HepG2 (cell line): ENCODE results near the gene ADGRL2. TPM values are rescaled to one million over a fixed set of nuclear protein-coding genes. Genes with fewer than 3 reads are reported as not detected.

Experiments used
- ATAC-seq: fragments of 200-7000 bp; cut with Tn5 transposase; 3 replicates; pipeline ENCODE4 v1.9.1; 2020; ENCODE audit warnings: mild to moderate bottlenecking, moderate library complexity
- BruUV-seq: library from RNA; stranded (reverse); fragments of 400-500 nt; replicated peaks from 2 replicates; lab custom pipeline; 2021; lab: Mats Ljungman, UMichigan
- CTCF ChIA-PET: fragments of 300-600 bp; formaldehyde crosslinking; extraction: SDS; loops from one replicate; lab custom pipeline; 2021; ENCODE audit warnings: low total read pairs, inconsistent platforms, low intra/inter-chr PET ratio; lab: Yijun Ruan, JAX
- POLR2A ChIA-PET: fragments of 350-600 bp; sonication (Branson Sonifier 250); formaldehyde crosslinking; loops from one replicate; lab custom pipeline; 2020; ENCODE audit warnings: antibody characterized with exemption, inconsistent platforms; lab: Yijun Ruan, JAX
- DNase-seq: peaks from one replicate; pipeline ENCODE4 v3.0.0-alpha.2; 2015; ENCODE audit warnings: low spot score
- FAIRE-seq: peaks from 3 replicates; lab custom pipeline; 2011; peaks lifted over from hg19 to GRCh38; lab: Jason Lieb, UNC
- H2AFZ ChIP-seq: one replicate; pipeline ENCODE4 v1.6.1; 2011; ENCODE audit warnings: low read length, inconsistent platforms
- H3K27ac ChIP-seq: fragments of 300-600 bp; 3 replicates; pipeline ENCODE4 v1.8.0; 2011; ENCODE audit warnings: mixed run types, mild to moderate bottlenecking, mixed read lengths, low read length, inconsistent platforms; ENCODE audit not compliant: insufficient read depth; ENCODE audit errors: extremely low read length
- H3K27me3 ChIP-seq, 2 experiments: fragments of 200-600 bp in 1 of 2; 2 replicates in 1 of 2; 3 replicates in 1 of 2; pipeline versions ENCODE4 v1.6.0 to v1.8.0; 2011; ENCODE audit warnings: low read length in 2 of 2, mild to moderate bottlenecking in 2 of 2, moderate library complexity in 2 of 2, inconsistent platforms in 1 of 2; ENCODE audit not compliant: insufficient read depth in 2 of 2, control insufficient read depth in 1 of 2
- H3K36me3 ChIP-seq, 2 experiments: fragments of 200-600 bp in 1 of 2; replicated peaks in 1 of 2; 2 replicates in 1 of 2; 3 replicates in 1 of 2; pipeline versions ENCODE4 v1.5.1 to v1.8.0; 2011; ENCODE audit warnings: low read length in 2 of 2, inconsistent platforms in 1 of 2; ENCODE audit not compliant: insufficient read depth in 2 of 2, control insufficient read depth in 1 of 2
- H3K4me1 ChIP-seq: 2 replicates; pipeline ENCODE4 v1.5.1; 2012; ENCODE audit warnings: low read length, inconsistent platforms; ENCODE audit not compliant: insufficient read depth
- H3K4me2 ChIP-seq: 2 replicates; pipeline ENCODE4 v1.6.0; 2011; ENCODE audit warnings: low read depth, low read length, inconsistent platforms
- H3K4me3 ChIP-seq, 3 experiments: fragments of 200-600 bp in 1 of 3; sonication (generic), shearing (Covaris generic) in 1 of 3; replicated peaks in 1 of 3; 2 replicates each; pipeline ENCODE4 v1.5.1; 2011 to 2016; ENCODE audit warnings: low read length in 3 of 3, inconsistent platforms in 2 of 3, low read depth in 2 of 3, mild to moderate bottlenecking in 2 of 3, control low read depth in 1 of 3, mixed read lengths in 1 of 3; ENCODE audit not compliant: insufficient read depth in 1 of 3
- H3K79me2 ChIP-seq: one replicate; pipeline ENCODE4 v1.6.1; 2011; ENCODE audit warnings: low read length, inconsistent platforms; ENCODE audit not compliant: insufficient read depth
- H3K9ac ChIP-seq: 2 replicates; pipeline ENCODE4 v1.6.0; 2011; ENCODE audit warnings: mild to moderate bottlenecking, low read depth, low read length, inconsistent platforms; ENCODE audit not compliant: insufficient read depth
- H3K9me3 ChIP-seq: 2 replicates; pipeline ENCODE4 v1.5.1; 2012; ENCODE audit warnings: mild to moderate bottlenecking, low read length
- H4K20me1 ChIP-seq: 2 replicates; pipeline ENCODE4 v1.6.0; 2011; ENCODE audit warnings: inconsistent platforms, mild to moderate bottlenecking, low read length, moderate library complexity; ENCODE audit not compliant: insufficient read depth
- GLI4 ChIP-seq: sonication (generic); formaldehyde crosslinking; IDR thresholded peaks from 2 replicates; pipeline ENCODE4 v1.5.1; 2020; ENCODE audit warnings: missing genetic modification reagents, mild to moderate bottlenecking, moderate library complexity, borderline replicate concordance
- ZFP1 ChIP-seq: IDR thresholded peaks from 2 replicates; pipeline ENCODE4 v1.6.1; 2016
- ZFP36L1 ChIP-seq: sonication (generic); formaldehyde crosslinking; IDR thresholded peaks from 2 replicates; pipeline ENCODE4 v1.8.0; 2022; ENCODE audit warnings: mild to moderate bottlenecking, missing genetic modification reagents, moderate library complexity
- ZNF251 ChIP-seq: sonication (generic); formaldehyde crosslinking; IDR thresholded peaks from 2 replicates; pipeline ENCODE4 v1.9.0; 2021; ENCODE audit warnings: mild to moderate bottlenecking, missing genetic modification reagents
- ZNF331 ChIP-seq: sonication (generic); formaldehyde crosslinking; IDR thresholded peaks from 2 replicates; pipeline ENCODE4 v1.4.0; 2020; ENCODE audit warnings: missing genetic modification reagents
- ZNF7 ChIP-seq: IDR thresholded peaks from 2 replicates; pipeline ENCODE4 v1.6.1; 2016; ENCODE audit warnings: missing biosample characterization, missing genetic modification reagents
- ZNF724P ChIP-seq: sonication (generic); formaldehyde crosslinking; IDR thresholded peaks from 2 replicates; pipeline ENCODE4 v1.8.0; 2022; ENCODE audit warnings: missing genetic modification reagents, borderline replicate concordance
- ZNF773 ChIP-seq: sonication (generic); formaldehyde crosslinking; IDR thresholded peaks from 2 replicates; pipeline ENCODE4 v1.4.0; 2020; ENCODE audit warnings: missing genetic modification reagents, borderline replicate concordance
- ZNF777 ChIP-seq: sonication (generic); formaldehyde crosslinking; IDR thresholded peaks from 2 replicates; pipeline ENCODE4 v1.4.0; 2020; ENCODE audit warnings: missing genetic modification reagents
- WGBS: methylation state at CpG from one replicate; pipeline ENCODE4 v1.1.6; 2017; ENCODE audit warnings: low lambda C conversion rate; 5-methylcytosine and 5-hydroxymethylcytosine counted together
- in situ Hi-C: cut with HindIII; loops from 2 replicates; pipeline ENCODE4 v1.10.0; 2017; ENCODE audit warnings: low pct_unique_long_range_greater_than_20kb; ENCODE audit not compliant: extremely low pct_ligation_motif_present
- intact Hi-C: fragments of 100-400 bp; cut with micrococcal nuclease; formaldehyde crosslinking; loops from one replicate; pipeline ENCODE4 v1.10.0; 2022; ENCODE audit not compliant: unreplicated experiment
- polyA plus RNA-seq, 8 experiments: library from polyadenylated mRNA; depleted of rRNA in 3 of 8; stranded (reverse) in 7 of 8; unstranded in 1 of 8; fragments of >200 nt; fragmentation: Illumina TruSeq in 4 of 8; extraction: Trizol in 4 of 8; gene quantifications; 2 replicates each; pipeline versions ENCODE4 v1.2.1 to v1.2.3, GENCODE V29; 2011 to 2016; ENCODE audit warnings: low read depth in 4 of 8, missing spikeins in 1 of 8, mixed read lengths in 1 of 8; ENCODE audit not compliant: insufficient read depth in 1 of 8
- total RNA-seq, 5 experiments: library from RNA; depleted of rRNA; stranded (reverse); fragments of >200 nt; fragmentation: Illumina TruSeq; extraction: Trizol; gene quantifications; 2 replicates each; pipeline ENCODE4 v1.2.3, GENCODE V29; 2016; ENCODE audit warnings: low read depth in 1 of 5
- TF ChIP-seq, protein P1 (sequence below): sonication (generic); formaldehyde crosslinking; IDR thresholded peaks from 2 replicates; pipeline ENCODE4 v1.5.0; 2020; ENCODE audit warnings: mild to moderate bottlenecking, missing genetic modification reagents, borderline replicate concordance
- TF ChIP-seq, protein P2 (sequence below): IDR thresholded peaks from 2 replicates; pipeline ENCODE4 v1.6.1; 2016; ENCODE audit warnings: missing biosample characterization, missing genetic modification reagents, low read depth
- TF ChIP-seq, protein P3 (sequence below): sonication (generic); formaldehyde crosslinking; IDR thresholded peaks from 2 replicates; pipeline ENCODE4 v1.8.1; 2023; ENCODE audit warnings: mild to moderate bottlenecking, missing genetic modification reagents, borderline replicate concordance

Gene ADGRL2
- total and polyA plus RNA-seq, 2 of the 13 experiments (the other 11 are each of a cell fraction or from before 2014, with no cell fraction given): 15.3 to 31.6 TPM

DNA sequence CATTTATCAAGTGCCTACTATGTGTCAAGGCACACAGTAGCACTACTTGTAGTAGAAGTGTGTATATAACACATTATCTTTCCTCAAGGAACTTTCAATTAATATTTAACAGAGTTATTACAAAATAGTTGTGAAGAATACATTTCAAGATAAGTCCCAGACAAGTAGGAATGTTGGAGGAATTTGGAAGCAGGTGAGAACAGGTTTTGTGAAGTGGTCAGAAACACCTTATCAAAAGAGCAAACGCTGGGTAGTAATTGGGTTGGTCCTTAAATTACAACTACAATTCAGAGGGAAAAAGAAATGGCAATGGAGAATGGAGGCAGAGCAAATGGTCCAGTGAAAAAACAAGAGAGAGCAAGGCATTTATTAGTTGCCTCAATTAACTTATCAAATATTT, 218.8 kb downstream of the ADGRL2 start:
- Histone ChIP-seq H4K20me1 (no peaks in the 10 kb centered on the region), H3K4me2 (no peak overlapping the region), H2AFZ (no peak overlapping the region), H3K4me1 (no peaks in the 10 kb centered on the region), H3K79me2 (no peaks in the 10 kb centered on the region), H3K4me3 (no peak overlapping the region), H3K9ac (no peak overlapping the region), H3K27me3 (no peaks in the 10 kb centered on the region), H3K36me3 (no peaks in the 10 kb centered on the region), H3K9me3 (peaks cover 63% of the 10 kb centered on the region), H3K27ac (no peak overlapping the region)
- in situ Hi-C loops (no loop called here), intact Hi-C loops (no loop called here)
- FAIRE-seq: no peak
- CTCF ChIA-PET: no interaction called here
- 0% methylated on average over 1 of the region's 1 CpG for WGBS
- no peak for ATAC-seq
- no peak for DNase-seq
- POLR2A ChIA-PET: no interaction called here
- no TSS peak for BruUV-seq
- TF ChIP-seq, protein P1, sequence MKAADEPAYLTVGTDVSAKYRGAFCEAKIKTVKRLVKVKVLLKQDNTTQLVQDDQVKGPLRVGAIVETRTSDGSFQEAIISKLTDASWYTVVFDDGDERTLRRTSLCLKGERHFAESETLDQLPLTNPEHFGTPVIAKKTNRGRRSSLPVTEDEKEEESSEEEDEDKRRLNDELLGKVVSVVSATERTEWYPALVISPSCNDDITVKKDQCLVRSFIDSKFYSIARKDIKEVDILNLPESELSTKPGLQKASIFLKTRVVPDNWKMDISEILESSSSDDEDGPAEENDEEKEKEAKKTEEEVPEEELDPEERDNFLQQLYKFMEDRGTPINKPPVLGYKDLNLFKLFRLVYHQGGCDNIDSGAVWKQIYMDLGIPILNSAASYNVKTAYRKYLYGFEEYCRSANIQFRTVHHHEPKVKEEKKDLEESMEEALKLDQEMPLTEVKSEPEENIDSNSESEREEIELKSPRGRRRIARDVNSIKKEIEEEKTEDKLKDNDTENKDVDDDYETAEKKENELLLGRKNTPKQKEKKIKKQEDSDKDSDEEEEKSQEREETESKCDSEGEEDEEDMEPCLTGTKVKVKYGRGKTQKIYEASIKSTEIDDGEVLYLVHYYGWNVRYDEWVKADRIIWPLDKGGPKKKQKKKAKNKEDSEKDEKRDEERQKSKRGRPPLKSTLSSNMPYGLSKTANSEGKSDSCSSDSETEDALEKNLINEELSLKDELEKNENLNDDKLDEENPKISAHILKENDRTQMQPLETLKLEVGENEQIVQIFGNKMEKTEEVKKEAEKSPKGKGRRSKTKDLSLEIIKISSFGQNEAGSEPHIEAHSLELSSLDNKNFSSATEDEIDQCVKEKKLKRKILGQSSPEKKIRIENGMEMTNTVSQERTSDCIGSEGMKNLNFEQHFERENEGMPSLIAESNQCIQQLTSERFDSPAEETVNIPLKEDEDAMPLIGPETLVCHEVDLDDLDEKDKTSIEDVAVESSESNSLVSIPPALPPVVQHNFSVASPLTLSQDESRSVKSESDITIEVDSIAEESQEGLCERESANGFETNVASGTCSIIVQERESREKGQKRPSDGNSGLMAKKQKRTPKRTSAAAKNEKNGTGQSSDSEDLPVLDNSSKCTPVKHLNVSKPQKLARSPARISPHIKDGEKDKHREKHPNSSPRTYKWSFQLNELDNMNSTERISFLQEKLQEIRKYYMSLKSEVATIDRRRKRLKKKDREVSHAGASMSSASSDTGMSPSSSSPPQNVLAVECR (CRISPR knock-in tag): no peak
- TF ChIP-seq ZNF251 (CRISPR knock-in tag): no peak
- TF ChIP-seq GLI4: no peak
- TF ChIP-seq, protein P2, sequence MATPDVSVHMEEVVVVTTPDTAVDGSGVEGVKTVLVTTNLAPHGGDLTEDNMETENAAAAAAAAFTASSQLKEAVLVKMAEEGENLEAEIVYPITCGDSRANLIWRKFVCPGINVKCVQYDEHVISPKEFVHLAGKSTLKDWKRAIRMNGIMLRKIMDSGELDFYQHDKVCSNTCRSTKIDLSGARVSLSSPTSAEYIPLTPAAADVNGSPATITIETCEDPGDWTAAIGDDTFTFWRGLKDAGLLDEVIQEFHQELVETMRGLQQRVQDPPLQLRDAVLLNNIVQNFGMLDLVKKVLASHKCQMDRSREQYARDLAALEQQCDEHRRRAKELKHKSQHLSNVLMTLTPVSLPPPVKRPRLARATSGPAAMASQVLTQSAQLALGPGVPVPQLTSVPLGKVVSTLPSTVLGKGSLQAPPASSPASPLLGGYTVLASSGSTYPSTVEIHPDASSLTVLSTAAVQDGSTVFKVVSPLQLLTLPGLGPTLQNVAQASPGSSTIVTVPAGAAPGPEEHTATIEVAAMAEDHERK (CRISPR knock-in tag): no peak
- TF ChIP-seq ZNF773: no peak
- TF ChIP-seq, protein P3, sequence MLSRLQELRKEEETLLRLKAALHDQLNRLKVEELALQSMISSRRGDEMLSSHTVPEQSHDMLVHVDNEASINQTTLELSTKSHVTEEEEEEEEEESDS (CRISPR knock-in tag): no peak
- no peak for TF ChIP-seq ZNF777 (CRISPR knock-in tag)
- TF ChIP-seq ZFP36L1: no peak
- TF ChIP-seq ZNF7 (CRISPR knock-in tag): no peak
- TF ChIP-seq ZNF724P: no peak
- TF ChIP-seq ZNF331 (CRISPR knock-in tag): no peak
- TF ChIP-seq ZFP1 (CRISPR knock-in tag): no peak
